ENCODE data around the gene RIPOR1.

Gene RIPOR1

GRCh38 chr16:67579686-67580085, 51.1 kb downstream of the RIPOR1 start:
- H3K4me3 ChIP-seq (ENCODE audit: low read length) = no peak overlapping the region
- DNase-seq (ENCODE audit: low read depth) = no peak

GRCh38 chr16:67580202-67580601, 51.6 kb downstream of the RIPOR1 start:
- no peak for DNase-seq (ENCODE audit: low read depth)
- no peak for TF ChIP-seq CTCF (conservative IDR thresholded peaks at IDR 0.05; ENCODE audit: low read length)
- no peak overlapping the region for H3K4me3 ChIP-seq (ENCODE audit: low read length)

More at GRCh38 chr16:67579686-67580085, 51.1 kb downstream of the RIPOR1 start:
- no peak for TF ChIP-seq CTCF (conservative IDR thresholded peaks at IDR 0.05; ENCODE audit: low read length)

- TF ChIP-seq CTCF (conservative IDR thresholded peaks at IDR 0.05; ENCODE audit: low read length) = no peak
- H3K4me3 ChIP-seq (ENCODE audit: low read length) = no peak overlapping the region
- DNase-seq (ENCODE audit: low read depth) = no peak
These were observed 64.7 kb downstream of the RIPOR1 start for GRCh38 chr16:67593288-67593687.

GRCh38 chr16:67593701-67594100, 65.1 kb downstream of the RIPOR1 start:
- H3K4me3 ChIP-seq (ENCODE audit: low read length) = no peak overlapping the region
- DNase-seq (ENCODE audit: low read depth) = no peak
- no peak for TF ChIP-seq CTCF (conservative IDR thresholded peaks at IDR 0.05; ENCODE audit: low read length)

GRCh38 chr16:67594256-67594915, 65.8 kb downstream of the RIPOR1 start:
- no peak for TF ChIP-seq CTCF (conservative IDR thresholded peaks at IDR 0.05; ENCODE audit: low read length)
- no peak overlapping the region for H3K4me3 ChIP-seq (ENCODE audit: low read length)
- DNase-seq (ENCODE audit: low read depth) = no peak

GRCh38 chr16:67594956-67595355, 66.3 kb downstream of the RIPOR1 start:
- no peak overlapping the region for H3K4me3 ChIP-seq (ENCODE audit: low read length)
- TF ChIP-seq CTCF (conservative IDR thresholded peaks at IDR 0.05; ENCODE audit: low read length) = no peak
- peak; percentile 38 for DNase-seq (ENCODE audit: low read depth)
